SU-DHL-6 (cell line): Measurements from ENCODE around the gene GSG1.
"Not testable (repeated sequence)": the region's sequence is repeated elsewhere in the genome, so short reads cannot be mapped to it uniquely, and the experiment has no call there.

ENCODE experiments used
- H2AFZ ChIP-seq: fragments of 200-600 bp; sonication (generic); 2 replicates; pipeline ENCODE4 v1.6.1; 2014; ENCODE audit warnings: low read depth, mild to moderate bottlenecking, moderate library complexity, mixed read lengths, antibody characterized with exemption, low read length; ENCODE audit not compliant: severe bottlenecking
- H3F3A ChIP-seq: fragments of 200-600 bp; shearing (Covaris generic); 2 replicates; pipeline ENCODE4 v1.6.0; 2016; ENCODE audit warnings: antibody characterized with exemption, mild to moderate bottlenecking; ENCODE audit not compliant: insufficient read depth
- H3K27ac ChIP-seq: fragments of 200-600 bp; sonication (generic); 2 replicates; pipeline ENCODE4 v1.5.1; 2016; ENCODE audit warnings: low read depth, mild to moderate bottlenecking, low read length, moderate library complexity, mixed read lengths
- H3K27me3 ChIP-seq: fragments of 200-600 bp; sonication (generic), shearing (Covaris generic); 2 replicates; pipeline ENCODE4 v1.6.0; 2014; ENCODE audit warnings: mild to moderate bottlenecking, low read length
- H3K36me3 ChIP-seq: fragments of 200-600 bp; sonication (generic); 2 replicates; pipeline ENCODE4 v1.6.1; 2014; ENCODE audit warnings: mild to moderate bottlenecking, low read length, mixed read lengths
- H3K4me2 ChIP-seq: fragments of 300-600, 200-600 bp; shearing (Covaris generic), sonication (generic); 2 replicates; pipeline ENCODE4 v1.6.0; 2014; ENCODE audit warnings: low read length, low read depth, mild to moderate bottlenecking; ENCODE audit not compliant: poor library complexity, severe bottlenecking
- H3K4me3 ChIP-seq: fragments of 200-600 bp; sonication (generic); 2 replicates; pipeline ENCODE4 v1.5.1; 2014; ENCODE audit warnings: antibody characterized with exemption, low read length, mild to moderate bottlenecking, mixed read lengths; ENCODE audit not compliant: insufficient read depth, poor library complexity, severe bottlenecking
- H3K79me2 ChIP-seq: fragments of 200-600 bp; sonication (generic); 2 replicates; pipeline ENCODE4 v1.6.1; 2014; ENCODE audit warnings: mild to moderate bottlenecking, low read length, moderate library complexity; ENCODE audit not compliant: insufficient read depth
- H3K9ac ChIP-seq: fragments of 200-600 bp; sonication (generic); 2 replicates; pipeline ENCODE4 v1.7.0; 2014; ENCODE audit warnings: mild to moderate bottlenecking, low read length
- H3K9me2 ChIP-seq: fragments of 200-600 bp; sonication (generic); replicated peaks from 2 replicates; pipeline ENCODE4 v1.6.1; 2014; ENCODE audit warnings: low read length; ENCODE audit not compliant: insufficient read depth
- H3K9me3 ChIP-seq: fragments of 200-600 bp; sonication (generic); 2 replicates; pipeline ENCODE4 v1.6.1; 2014; ENCODE audit warnings: low read length, mixed read lengths; ENCODE audit not compliant: insufficient read depth
- H4K20me1 ChIP-seq: fragments of 200-600 bp; sonication (generic); 2 replicates; pipeline ENCODE4 v1.6.1; 2014; ENCODE audit warnings: low read depth, mild to moderate bottlenecking, antibody characterized with exemption, low read length, moderate library complexity, mixed read lengths
- EZH2phosphoT487 ChIP-seq: fragments of 200-600 bp; sonication (generic), shearing (Covaris generic); conservative IDR thresholded peaks from 2 replicates; pipeline ENCODE4 v1.6.1; 2018; ENCODE audit warnings: mild to moderate bottlenecking, antibody characterized with exemption, low read length, moderate library complexity, mixed read lengths
- TF ChIP-seq, protein P1 (sequence below): fragments of 200-600 bp; sonication (generic); IDR thresholded peaks from one replicate; pipeline ENCODE4 v1.5.1; 2017; ENCODE audit warnings: antibody characterized with exemption, mild to moderate bottlenecking, low read length, moderate library complexity; ENCODE audit not compliant: insufficient read depth, poor library complexity, severe bottlenecking

The GSG1 gene

DNA sequence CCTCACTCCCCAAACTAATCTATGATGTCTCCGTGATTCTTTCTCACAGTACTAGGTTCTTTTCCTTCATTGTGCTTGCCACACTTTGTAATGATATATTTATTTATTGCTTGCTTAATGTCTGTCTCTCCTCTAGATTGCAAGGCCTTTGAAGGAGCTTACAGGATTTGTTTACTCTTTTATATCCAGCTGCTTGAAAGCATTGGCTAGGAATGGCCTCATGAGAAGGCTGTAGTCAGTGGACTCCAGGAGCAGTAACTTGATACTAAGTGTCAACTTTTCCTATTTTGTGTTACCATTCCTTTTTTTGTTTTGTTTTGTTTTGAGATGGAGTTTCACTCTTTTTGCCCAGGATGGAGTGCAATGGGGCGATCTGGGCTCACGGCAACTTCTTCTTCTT lies 66.6 kb downstream of the GSG1 start:
- H3K27ac ChIP-seq, result no peak overlapping the region
- H3K9me3 ChIP-seq, result no peaks in the 10 kb centered on the region
- no peaks in the 10 kb centered on the region for H3F3A ChIP-seq
- H3K4me3 ChIP-seq, result no peak overlapping the region
- no peaks in the 10 kb centered on the region for H3K79me2 ChIP-seq
- no peak overlapping the region for H3K4me2 ChIP-seq
- no peak overlapping the region for H3K9ac ChIP-seq
- no peaks in the 10 kb centered on the region for H3K27me3 ChIP-seq
- no peaks in the 10 kb centered on the region for H3K9me2 ChIP-seq
- TF ChIP-seq, protein P1, sequence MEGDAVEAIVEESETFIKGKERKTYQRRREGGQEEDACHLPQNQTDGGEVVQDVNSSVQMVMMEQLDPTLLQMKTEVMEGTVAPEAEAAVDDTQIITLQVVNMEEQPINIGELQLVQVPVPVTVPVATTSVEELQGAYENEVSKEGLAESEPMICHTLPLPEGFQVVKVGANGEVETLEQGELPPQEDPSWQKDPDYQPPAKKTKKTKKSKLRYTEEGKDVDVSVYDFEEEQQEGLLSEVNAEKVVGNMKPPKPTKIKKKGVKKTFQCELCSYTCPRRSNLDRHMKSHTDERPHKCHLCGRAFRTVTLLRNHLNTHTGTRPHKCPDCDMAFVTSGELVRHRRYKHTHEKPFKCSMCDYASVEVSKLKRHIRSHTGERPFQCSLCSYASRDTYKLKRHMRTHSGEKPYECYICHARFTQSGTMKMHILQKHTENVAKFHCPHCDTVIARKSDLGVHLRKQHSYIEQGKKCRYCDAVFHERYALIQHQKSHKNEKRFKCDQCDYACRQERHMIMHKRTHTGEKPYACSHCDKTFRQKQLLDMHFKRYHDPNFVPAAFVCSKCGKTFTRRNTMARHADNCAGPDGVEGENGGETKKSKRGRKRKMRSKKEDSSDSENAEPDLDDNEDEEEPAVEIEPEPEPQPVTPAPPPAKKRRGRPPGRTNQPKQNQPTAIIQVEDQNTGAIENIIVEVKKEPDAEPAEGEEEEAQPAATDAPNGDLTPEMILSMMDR, result no peak
- TF ChIP-seq EZH2phosphoT487, result no peak
- H3K36me3 ChIP-seq, result no peaks in the 10 kb centered on the region
- H2AFZ ChIP-seq, result no peak overlapping the region
- no peaks in the 10 kb centered on the region for H4K20me1 ChIP-seq

DNA sequence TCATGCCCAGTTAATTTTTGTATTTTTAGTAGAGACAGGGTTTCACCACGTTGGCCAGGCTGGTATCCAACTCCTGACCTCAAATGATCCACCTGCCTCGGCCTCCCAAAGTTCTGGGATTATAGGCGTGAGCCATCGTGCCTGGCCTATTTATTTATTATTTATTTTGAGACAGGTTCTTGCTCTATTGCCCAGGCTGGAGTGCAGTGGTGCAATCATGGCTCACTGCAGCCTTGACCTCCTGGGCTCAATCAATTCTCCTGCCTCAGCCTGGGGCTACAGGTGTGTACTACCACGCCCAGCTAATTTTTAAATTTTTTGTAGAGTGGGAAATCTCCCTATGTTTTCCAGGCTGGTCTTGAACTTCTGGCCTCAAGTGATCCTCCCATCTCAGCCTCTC lies 68.1 kb downstream of the GSG1 start:
- H3K4me2 ChIP-seq, H3K9ac ChIP-seq, H3K27ac ChIP-seq, H3K36me3 ChIP-seq, H3K27me3 ChIP-seq, H3F3A ChIP-seq, H3K9me2 ChIP-seq, H2AFZ ChIP-seq, H3K79me2 ChIP-seq, H3K4me3 ChIP-seq, H4K20me1 ChIP-seq, H3K9me3 ChIP-seq: not testable (repeated sequence)
